ENCODE results near the gene PCED1B. TPM values are rescaled to one million over a fixed set of nuclear protein-coding genes. Genes with fewer than 3 reads are reported as not detected.

PCED1B gene
- total RNA-seq, 1 donor from 2014 or later: 0.91 TPM

GRCh38 chr12:47077206-47078085 is 2.0 kb upstream of the PCED1B start:
- Mint-ChIP-seq H3K4me3 (ENCODE audit: low read depth) (peak overlapping the region; percentile 83), H3K27me3 (peaks cover 57% of the 10 kb centered on the region)
- TF ChIP-seq CTCF (IDR thresholded peaks at IDR 0.05; ENCODE audit: unreplicated experiment): no peak

GRCh38 chr12:47078086-47078395 is 1.4 kb upstream of the PCED1B start:
- H3K27me3 Mint-ChIP-seq: peaks cover 60% of the 10 kb centered on the region
- no peak for DNase-seq (ENCODE audit: low spot score, unreplicated experiment)
- H3K4me1 Mint-ChIP-seq (ENCODE audit: low read depth): peaks cover 14% of the 10 kb centered on the region
- H3K4me3 Mint-ChIP-seq (ENCODE audit: low read depth): peak overlapping the region; percentile 83
- TF ChIP-seq CTCF (IDR thresholded peaks at IDR 0.05; ENCODE audit: unreplicated experiment): no peak
- no peaks in the 10 kb centered on the region for H3K9me3 Mint-ChIP-seq (ENCODE audit: low read depth)
- no peaks in the 10 kb centered on the region for H3K36me3 Mint-ChIP-seq (ENCODE audit: insufficient read depth)
- H3K27ac Mint-ChIP-seq: no peak overlapping the region

More at GRCh38 chr12:47077206-47078085, 2.0 kb upstream of the PCED1B start:
- Mint-ChIP-seq H3K27ac (no peak overlapping the region), H3K36me3 (ENCODE audit: insufficient read depth) (no peaks in the 10 kb centered on the region), H3K9me3 (ENCODE audit: low read depth) (no peaks in the 10 kb centered on the region), H3K4me1 (ENCODE audit: low read depth) (peaks cover 14% of the 10 kb centered on the region)
- DNase-seq (ENCODE audit: low spot score, unreplicated experiment): no peak

GRCh38 chr12:47078733-47079467 is 521 bp upstream of the PCED1B start:
- Mint-ChIP-seq H3K4me1 (ENCODE audit: low read depth) (peaks cover 14% of the 10 kb centered on the region), H3K27ac (no peak overlapping the region), H3K36me3 (ENCODE audit: insufficient read depth) (no peaks in the 10 kb centered on the region), H3K27me3 (peaks cover 65% of the 10 kb centered on the region), H3K9me3 (ENCODE audit: low read depth) (no peaks in the 10 kb centered on the region), H3K4me3 (ENCODE audit: low read depth) (peak overlapping the region; percentile 83)
- DNase-seq (ENCODE audit: low spot score, unreplicated experiment): no peak
- TF ChIP-seq CTCF (IDR thresholded peaks at IDR 0.05; ENCODE audit: unreplicated experiment): no peak

- DNase-seq (ENCODE audit: low spot score, unreplicated experiment): no peak
- Mint-ChIP-seq H3K9me3 (ENCODE audit: low read depth) (no peaks in the 10 kb centered on the region), H3K27me3 (peaks cover 62% of the 10 kb centered on the region), H3K27ac (no peak overlapping the region), H3K36me3 (ENCODE audit: insufficient read depth) (no peaks in the 10 kb centered on the region), H3K4me3 (ENCODE audit: low read depth) (peak overlapping the region; percentile 79), H3K4me1 (ENCODE audit: low read depth) (peaks cover 17% of the 10 kb centered on the region)
- TF ChIP-seq CTCF (IDR thresholded peaks at IDR 0.05; ENCODE audit: unreplicated experiment): no peak
Measured at GRCh38 chr12:47079981-47080724, 732 bp downstream of the PCED1B start.
